Chondrocyte (in vitro differentiated cells): ENCODE results near the gene TFF2. TPM values are rescaled to one million over a fixed set of nuclear protein-coding genes. Genes with fewer than 3 reads are reported as not detected.

ENCODE experiments used
- DNase-seq: peaks from one replicate; pipeline ENCODE4 v3.0.0; 2021; ENCODE audit warnings: mixed read lengths, low spot score
- H3K27ac Mint-ChIP-seq: one replicate; pipeline ENCODE4 v1.8.0; 2021; ENCODE audit warnings: mild to moderate bottlenecking, moderate library complexity, mixed read lengths; ENCODE audit not compliant: unreplicated experiment
- H3K27me3 Mint-ChIP-seq: 2 replicates; pipeline ENCODE4 v1.8.0; 2021; ENCODE audit warnings: low read depth, mixed read lengths
- H3K36me3 Mint-ChIP-seq: 2 replicates; pipeline ENCODE4 v1.8.0; 2021; ENCODE audit warnings: low read depth, mixed read lengths
- H3K4me1 Mint-ChIP-seq: 2 replicates; pipeline ENCODE4 v1.8.0; 2021; ENCODE audit warnings: low read depth, mild to moderate bottlenecking, mixed read lengths
- H3K4me3 Mint-ChIP-seq: one replicate; pipeline ENCODE4 v1.8.0; 2021; ENCODE audit warnings: mild to moderate bottlenecking, moderate library complexity, mixed read lengths; ENCODE audit not compliant: unreplicated experiment
- H3K9me3 Mint-ChIP-seq: 2 replicates; pipeline ENCODE4 v1.8.0; 2021; ENCODE audit warnings: low read depth, mixed read lengths
- total RNA-seq: library from RNA; stranded (reverse); gene quantifications from 3 replicates; pipeline ENCODE4 v1.2.1, GENCODE V29; 2021
- TF ChIP-seq, protein P1 (sequence below): fragments of 200-600 bp; sonication (generic); IDR thresholded peaks from 2 replicates; pipeline ENCODE4 v1.5.0; 2021; ENCODE audit warnings: antibody characterized with exemption, mild to moderate bottlenecking, moderate library complexity

TFF2 gene
- total RNA-seq, 1 donor from 2014 or later, result not detected

DNA sequence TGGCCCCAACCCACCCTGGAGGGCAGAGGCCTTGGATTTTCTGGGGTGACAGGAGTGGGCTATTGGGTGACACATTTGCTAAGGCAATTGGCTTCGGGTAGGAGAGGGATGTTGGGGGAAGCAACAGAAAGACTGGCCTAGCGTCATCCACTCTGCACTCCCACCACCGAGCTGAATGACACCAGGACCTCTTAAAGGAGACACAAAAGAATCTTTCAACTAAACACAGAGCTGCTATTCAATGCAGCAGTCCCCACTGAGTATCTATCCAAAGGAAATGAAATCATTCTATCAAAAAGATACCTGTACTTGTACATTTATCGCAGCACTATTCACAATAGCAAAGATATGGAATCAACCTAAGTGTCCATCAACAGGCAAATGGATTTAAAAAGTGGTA is 6.2 kb downstream of the TFF2 start:
- no peaks in the 10 kb centered on the region for H3K36me3 Mint-ChIP-seq
- no peak overlapping the region for H3K4me3 Mint-ChIP-seq
- no peak overlapping the region for H3K27ac Mint-ChIP-seq
- H3K27me3 Mint-ChIP-seq, result no peaks in the 10 kb centered on the region
- no peaks in the 10 kb centered on the region for H3K4me1 Mint-ChIP-seq
- TF ChIP-seq, protein P1, sequence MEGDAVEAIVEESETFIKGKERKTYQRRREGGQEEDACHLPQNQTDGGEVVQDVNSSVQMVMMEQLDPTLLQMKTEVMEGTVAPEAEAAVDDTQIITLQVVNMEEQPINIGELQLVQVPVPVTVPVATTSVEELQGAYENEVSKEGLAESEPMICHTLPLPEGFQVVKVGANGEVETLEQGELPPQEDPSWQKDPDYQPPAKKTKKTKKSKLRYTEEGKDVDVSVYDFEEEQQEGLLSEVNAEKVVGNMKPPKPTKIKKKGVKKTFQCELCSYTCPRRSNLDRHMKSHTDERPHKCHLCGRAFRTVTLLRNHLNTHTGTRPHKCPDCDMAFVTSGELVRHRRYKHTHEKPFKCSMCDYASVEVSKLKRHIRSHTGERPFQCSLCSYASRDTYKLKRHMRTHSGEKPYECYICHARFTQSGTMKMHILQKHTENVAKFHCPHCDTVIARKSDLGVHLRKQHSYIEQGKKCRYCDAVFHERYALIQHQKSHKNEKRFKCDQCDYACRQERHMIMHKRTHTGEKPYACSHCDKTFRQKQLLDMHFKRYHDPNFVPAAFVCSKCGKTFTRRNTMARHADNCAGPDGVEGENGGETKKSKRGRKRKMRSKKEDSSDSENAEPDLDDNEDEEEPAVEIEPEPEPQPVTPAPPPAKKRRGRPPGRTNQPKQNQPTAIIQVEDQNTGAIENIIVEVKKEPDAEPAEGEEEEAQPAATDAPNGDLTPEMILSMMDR, result no peak
- no peak for DNase-seq
- no peaks in the 10 kb centered on the region for H3K9me3 Mint-ChIP-seq

DNA sequence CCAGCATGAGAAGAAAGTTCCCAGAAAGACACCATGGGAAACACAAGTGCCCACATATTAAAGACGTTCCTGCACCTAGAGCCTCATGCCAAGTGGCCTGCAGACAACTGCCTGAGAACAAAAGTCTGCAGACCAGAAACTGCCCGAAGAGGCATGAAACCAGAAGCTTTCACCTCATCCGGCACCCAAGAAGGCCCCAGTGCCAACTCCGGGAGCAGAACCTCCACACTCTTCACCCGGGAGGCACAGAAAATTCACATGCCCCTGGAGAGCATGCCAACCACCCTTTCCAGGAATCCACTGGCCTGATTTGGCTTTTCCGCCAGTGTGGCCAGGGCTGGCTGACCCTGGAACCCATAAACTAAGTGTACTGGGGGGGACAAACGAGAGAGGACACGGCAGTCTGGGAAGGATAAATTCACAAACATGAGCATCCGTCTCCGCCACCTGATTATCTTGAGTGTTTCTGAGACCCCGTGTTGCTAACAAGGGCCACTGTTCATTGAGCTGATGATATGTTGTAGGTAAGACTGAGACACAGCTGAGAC is 6.8 kb downstream of the TFF2 start:
- Mint-ChIP-seq H3K9me3 (no peaks in the 10 kb centered on the region), H3K27me3 (no peaks in the 10 kb centered on the region), H3K36me3 (no peaks in the 10 kb centered on the region), H3K4me3 (no peak overlapping the region), H3K27ac (no peak overlapping the region), H3K4me1 (no peaks in the 10 kb centered on the region)
- TF ChIP-seq, protein P1, result no peak
- no peak for DNase-seq

DNA sequence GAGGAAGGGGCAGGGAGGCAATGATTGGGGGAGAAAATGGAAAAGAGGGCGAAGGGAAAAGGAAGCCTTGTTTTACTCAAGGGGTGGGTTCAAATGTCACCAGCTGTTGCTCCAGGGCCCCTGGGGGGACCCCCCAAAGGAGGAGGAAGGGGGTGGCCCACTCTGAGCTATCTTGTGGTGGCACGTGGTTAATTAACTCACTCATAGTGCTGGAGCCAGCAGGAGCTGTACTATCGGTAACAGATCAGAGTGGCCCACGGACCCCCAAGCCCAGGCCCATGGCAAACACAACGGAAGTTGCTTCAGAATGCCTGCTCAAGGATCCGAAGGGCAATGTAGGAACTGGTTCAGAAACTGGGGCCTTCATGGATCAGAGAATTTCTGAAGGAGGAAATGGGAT is 7.2 kb downstream of the TFF2 start:
- DNase-seq, result no peak
- no peak overlapping the region for H3K4me3 Mint-ChIP-seq
- no peaks in the 10 kb centered on the region for H3K27me3 Mint-ChIP-seq
- H3K9me3 Mint-ChIP-seq, result no peaks in the 10 kb centered on the region
- no peaks in the 10 kb centered on the region for H3K4me1 Mint-ChIP-seq
- H3K36me3 Mint-ChIP-seq, result no peaks in the 10 kb centered on the region
- no peak overlapping the region for H3K27ac Mint-ChIP-seq
- TF ChIP-seq, protein P1, result no peak

DNA sequence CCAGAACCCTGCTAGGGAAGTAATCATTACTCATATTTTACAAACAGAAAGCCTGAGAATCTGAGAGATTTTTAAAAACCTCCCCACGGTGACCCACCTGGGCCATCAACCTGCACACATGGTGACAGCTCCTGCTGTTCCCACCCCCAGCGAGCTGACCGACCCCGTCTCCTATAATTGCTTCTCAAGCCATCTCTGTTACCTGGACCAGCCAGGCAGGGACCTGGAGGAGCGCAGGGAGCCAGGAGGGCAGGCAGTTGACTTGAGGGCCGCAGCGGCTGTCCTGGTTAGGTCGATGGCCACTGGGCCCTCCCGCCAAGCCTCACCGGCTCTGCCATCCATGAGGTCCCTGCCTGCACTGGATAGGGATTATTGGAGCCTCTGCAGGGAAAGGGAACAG is 7.7 kb downstream of the TFF2 start:
- Mint-ChIP-seq H3K36me3 (no peaks in the 10 kb centered on the region), H3K4me3 (no peak overlapping the region)
- DNase-seq, result no peak

DNA sequence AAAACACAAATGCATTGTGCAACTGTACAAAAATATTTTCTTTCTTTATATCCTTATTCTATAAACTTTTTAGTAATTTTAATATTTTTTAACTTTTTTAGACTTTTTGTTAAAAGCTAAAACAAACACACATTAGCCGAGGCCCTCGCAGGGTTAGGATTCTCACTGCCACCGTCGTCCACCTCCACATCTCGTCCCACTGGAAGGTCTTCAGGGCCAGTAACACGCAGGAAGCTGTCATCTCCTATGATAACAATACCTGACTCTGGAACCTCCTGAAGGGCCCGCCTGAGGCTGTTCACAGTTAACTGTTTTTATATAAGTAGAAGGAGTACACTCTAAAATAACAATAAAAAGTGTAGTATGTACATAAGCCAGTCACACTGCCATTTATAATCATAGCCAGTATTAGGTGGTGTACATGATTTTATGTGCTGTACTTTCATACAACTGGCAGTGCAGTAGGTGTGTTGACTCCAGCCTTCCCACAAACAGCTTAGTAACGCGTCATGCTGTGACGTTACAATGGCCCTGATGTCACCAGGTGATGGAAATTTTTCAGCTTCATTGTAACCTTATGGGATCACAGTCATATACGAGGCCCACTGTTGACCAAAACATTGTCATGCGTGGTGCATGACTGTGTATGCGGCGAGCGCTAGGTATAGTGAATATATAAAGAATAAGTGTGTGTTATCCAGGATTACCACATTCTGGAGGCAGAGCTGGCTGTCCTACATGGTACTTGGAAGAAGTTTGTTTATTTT is 8.8 kb downstream of the TFF2 start:
- H3K4me3 Mint-ChIP-seq, result no peak overlapping the region
- H3K27me3 Mint-ChIP-seq, result peaks cover 10% of the 10 kb centered on the region
- no peaks in the 10 kb centered on the region for H3K4me1 Mint-ChIP-seq
- TF ChIP-seq, protein P1, result no peak
- H3K9me3 Mint-ChIP-seq, result no peaks in the 10 kb centered on the region
- H3K36me3 Mint-ChIP-seq, result no peaks in the 10 kb centered on the region
- no peak for DNase-seq
- no peak overlapping the region for H3K27ac Mint-ChIP-seq

More for the DNA sequence above, 7.7 kb downstream of the TFF2 start:
- H3K4me1 Mint-ChIP-seq, result no peaks in the 10 kb centered on the region
- no peak overlapping the region for H3K27ac Mint-ChIP-seq
- H3K27me3 Mint-ChIP-seq, result no peaks in the 10 kb centered on the region
- TF ChIP-seq, protein P1, result no peak
- no peaks in the 10 kb centered on the region for H3K9me3 Mint-ChIP-seq
